Ishikawa (cell line): ENCODE results near the gene SDK2.

Experiments used
- CEBPB ChIP-seq: IDR thresholded peaks from 2 replicates; pipeline ENCODE4 v1.6.1; 2012
- CREB1 ChIP-seq: IDR thresholded peaks from 2 replicates; pipeline ENCODE4 v1.6.1; 2012; ENCODE audit warnings: low read depth
- EGR1 ChIP-seq: IDR thresholded peaks from 2 replicates; pipeline ENCODE4 v1.6.1; 2012
- EP300 ChIP-seq: IDR thresholded peaks from 2 replicates; pipeline ENCODE4 v1.6.1; 2012; ENCODE audit warnings: borderline replicate concordance
- FOXM1 ChIP-seq: IDR thresholded peaks from 2 replicates; pipeline ENCODE4 v1.6.1; 2012; ENCODE audit warnings: low read depth, borderline replicate concordance
- MAX ChIP-seq: IDR thresholded peaks from 2 replicates; pipeline ENCODE4 v1.6.1; 2012
- NFIC ChIP-seq: IDR thresholded peaks from 2 replicates; pipeline ENCODE4 v1.6.1; 2012
- RAD21 ChIP-seq: IDR thresholded peaks from 2 replicates; pipeline ENCODE4 v1.6.1; 2012; ENCODE audit warnings: low read depth
- REST ChIP-seq: IDR thresholded peaks from 2 replicates; pipeline ENCODE4 v1.6.1; 2012; ENCODE audit warnings: low read depth, mild to moderate bottlenecking
- TAF1 ChIP-seq: IDR thresholded peaks from 2 replicates; pipeline ENCODE4 v1.6.1; 2012; ENCODE audit warnings: low read depth, mild to moderate bottlenecking
- TCF12 ChIP-seq: IDR thresholded peaks from 2 replicates; pipeline ENCODE4 v1.6.1; 2012; ENCODE audit warnings: low read depth
- TEAD4 ChIP-seq: IDR thresholded peaks from 2 replicates; pipeline ENCODE4 v1.6.1; 2012
- USF1 ChIP-seq: IDR thresholded peaks from 2 replicates; pipeline ENCODE4 v1.6.1; 2012
- YY1 ChIP-seq: IDR thresholded peaks from 2 replicates; pipeline ENCODE4 v1.6.1; 2012; ENCODE audit warnings: low read depth
- ZBTB7A ChIP-seq: IDR thresholded peaks from 2 replicates; pipeline ENCODE4 v1.6.1; 2012; ENCODE audit warnings: low read depth

SDK2 gene

GRCh38 chr17:73541561-73541981, 102.7 kb downstream of the SDK2 start:
- no peak for TF ChIP-seq USF1
- no peak for TF ChIP-seq TEAD4
- no peak for TF ChIP-seq ZBTB7A
- TF ChIP-seq EGR1: no peak

- no peak for TF ChIP-seq FOXM1
- no peak for TF ChIP-seq CREB1
- no peak for TF ChIP-seq TEAD4
- TF ChIP-seq ZBTB7A: no peak
- TF ChIP-seq USF1: no peak
- no peak for TF ChIP-seq NFIC
- no peak for TF ChIP-seq TAF1
- no peak for TF ChIP-seq CEBPB
- TF ChIP-seq TCF12: no peak
- TF ChIP-seq EP300: no peak
- TF ChIP-seq RAD21: no peak
- no peak for TF ChIP-seq MAX
- TF ChIP-seq EGR1: no peak
- TF ChIP-seq REST: no peak
- no peak for TF ChIP-seq YY1
Measured at GRCh38 chr17:73541111-73541510, 103.1 kb downstream of the SDK2 start.

- TF ChIP-seq ZBTB7A: no peak
- no peak for TF ChIP-seq RAD21
- TF ChIP-seq MAX: no peak
- no peak for TF ChIP-seq TEAD4
- no peak for TF ChIP-seq YY1
- TF ChIP-seq TAF1: no peak
- no peak for TF ChIP-seq FOXM1
- no peak for TF ChIP-seq USF1
- no peak for TF ChIP-seq NFIC
- TF ChIP-seq CEBPB: no peak
- no peak for TF ChIP-seq EGR1
- no peak for TF ChIP-seq TCF12
- TF ChIP-seq REST: no peak
- no peak for TF ChIP-seq EP300
Measured at GRCh38 chr17:73539166-73539565, 105.1 kb downstream of the SDK2 start.

- no peak for TF ChIP-seq YY1
- TF ChIP-seq NFIC: no peak
- no peak for TF ChIP-seq TEAD4
Measured at GRCh38 chr17:73538445-73538844, 105.8 kb downstream of the SDK2 start.

- TF ChIP-seq EGR1 (no peak), CEBPB (no peak), REST (no peak), MAX (no peak), USF1 (no peak), CREB1 (no peak), TEAD4 (no peak), ZBTB7A (no peak)
Measured at GRCh38 chr17:73536700-73537605, 107.3 kb downstream of the SDK2 start.
